Effector CD8-positive, alpha-beta T cell (primary cell): Measurements from ENCODE around the gene MADD.

Source experiments
- DNase-seq: peaks from one replicate; lab custom pipeline; 2025; lab: John Stamatoyannopoulos, UW

MADD gene

DNA sequence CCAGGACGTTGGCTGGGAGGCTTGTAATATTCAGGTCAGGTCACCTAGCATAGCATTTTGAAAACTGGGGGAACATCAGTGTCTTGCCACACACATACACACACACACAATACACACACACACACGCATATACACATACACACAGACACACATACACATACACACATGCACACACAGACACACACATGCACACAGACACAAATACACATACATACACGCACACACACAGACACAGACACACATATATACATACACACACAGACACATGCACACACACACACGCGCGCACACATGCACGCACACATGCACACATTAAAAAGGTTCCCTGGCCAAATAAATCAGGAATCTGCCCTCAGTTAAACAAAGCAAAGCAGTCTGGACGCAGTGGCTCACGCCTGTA lies 70.1 kb downstream of the MADD start:
- DNase-seq, result no peak

DNA sequence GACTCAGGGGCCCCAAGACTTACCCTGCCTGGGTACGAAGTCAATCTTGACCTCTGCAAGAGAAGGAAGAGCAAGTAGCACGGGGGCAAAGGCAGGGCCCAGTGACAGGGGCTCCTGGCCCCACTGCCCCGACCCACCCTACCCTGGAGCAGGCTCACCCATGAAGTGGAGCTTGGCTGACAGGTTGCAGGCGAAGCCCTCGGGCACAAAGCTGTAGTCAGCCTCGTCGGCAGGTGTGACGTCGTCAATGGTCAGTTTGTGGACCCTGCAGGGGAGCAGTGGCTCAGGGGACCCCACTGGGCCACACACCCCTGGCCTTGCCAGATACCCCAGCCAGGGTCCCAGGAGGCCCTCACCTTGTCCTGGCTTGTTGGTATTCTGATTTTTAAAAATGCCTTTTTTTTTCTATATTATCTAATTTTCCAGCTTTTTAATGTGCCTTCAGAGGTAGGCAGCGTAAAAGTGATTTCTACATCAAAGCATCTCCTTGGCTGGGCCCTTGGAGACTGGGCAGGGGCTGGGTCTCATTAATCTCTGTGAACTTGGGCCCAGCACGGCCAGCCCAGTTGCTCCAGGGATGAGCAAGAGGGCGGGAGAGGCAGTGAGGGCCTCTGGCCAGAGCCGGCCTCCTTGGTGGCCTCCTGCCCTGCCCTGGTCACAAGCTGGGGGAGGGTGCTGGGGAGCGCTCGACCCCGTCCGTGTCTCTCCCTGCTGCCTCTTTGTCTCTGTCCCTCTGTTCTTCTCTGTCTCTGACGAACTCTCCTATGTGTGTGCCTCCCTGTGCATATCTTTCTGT lies 71.2 kb downstream of the MADD start:
- no peak for DNase-seq

DNA sequence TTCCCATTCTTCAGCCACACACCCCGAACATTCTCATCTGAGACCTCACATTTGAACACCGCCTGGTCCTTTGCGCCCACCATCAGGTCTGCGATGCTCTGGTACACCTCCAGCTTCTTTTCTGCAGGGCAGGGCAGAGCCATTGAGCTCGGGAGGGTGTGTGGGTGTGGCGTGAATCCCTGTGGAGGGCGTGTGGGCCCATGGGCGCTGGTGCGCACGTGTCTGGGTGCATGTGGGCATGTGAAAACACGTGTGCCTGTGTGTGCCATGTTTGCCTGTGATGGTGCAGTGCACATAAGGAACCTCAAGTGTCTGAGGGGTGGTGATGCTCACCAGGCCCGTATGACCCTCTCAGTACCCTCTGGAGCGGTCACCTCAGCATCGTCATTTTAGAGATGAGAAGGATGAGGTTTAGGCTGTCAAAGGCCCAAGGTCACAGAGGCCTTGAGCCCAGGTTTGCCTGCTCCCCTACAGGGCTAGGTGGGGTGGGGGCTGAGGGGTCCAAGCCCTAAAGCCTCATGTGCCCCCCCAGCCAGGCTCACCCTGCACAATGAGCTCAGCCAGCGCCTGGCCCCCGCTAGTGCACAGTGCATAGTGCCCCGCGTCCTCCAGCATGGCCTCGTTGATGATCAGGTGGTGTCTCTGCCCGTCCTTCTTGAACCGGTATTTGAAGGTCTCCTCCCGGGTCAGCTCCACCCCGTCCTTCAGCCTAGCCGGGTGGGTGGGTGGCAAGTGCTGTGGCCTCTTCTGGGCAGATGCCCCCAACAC lies 72.3 kb downstream of the MADD start:
- no peak for DNase-seq

DNA sequence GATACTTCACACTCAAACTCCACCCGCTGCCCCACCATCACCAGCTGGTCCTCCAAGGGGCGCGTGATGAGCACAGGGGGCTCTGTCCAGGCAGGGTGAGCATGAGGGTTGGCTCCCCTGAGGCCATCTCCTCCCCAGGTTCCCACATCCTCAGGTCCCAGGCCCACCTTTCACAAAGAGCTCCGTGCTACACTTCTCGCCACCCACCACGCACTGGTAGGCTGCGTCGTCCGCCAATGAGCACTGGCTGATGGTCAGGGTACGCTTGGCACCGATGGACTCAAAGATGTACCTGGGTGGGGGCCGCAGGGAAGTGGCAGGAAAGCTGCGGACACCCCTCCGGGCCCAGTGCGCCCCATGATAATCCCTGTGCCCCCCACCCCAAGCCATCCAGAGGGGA lies 72.9 kb downstream of the MADD start:
- no peak for DNase-seq

DNA sequence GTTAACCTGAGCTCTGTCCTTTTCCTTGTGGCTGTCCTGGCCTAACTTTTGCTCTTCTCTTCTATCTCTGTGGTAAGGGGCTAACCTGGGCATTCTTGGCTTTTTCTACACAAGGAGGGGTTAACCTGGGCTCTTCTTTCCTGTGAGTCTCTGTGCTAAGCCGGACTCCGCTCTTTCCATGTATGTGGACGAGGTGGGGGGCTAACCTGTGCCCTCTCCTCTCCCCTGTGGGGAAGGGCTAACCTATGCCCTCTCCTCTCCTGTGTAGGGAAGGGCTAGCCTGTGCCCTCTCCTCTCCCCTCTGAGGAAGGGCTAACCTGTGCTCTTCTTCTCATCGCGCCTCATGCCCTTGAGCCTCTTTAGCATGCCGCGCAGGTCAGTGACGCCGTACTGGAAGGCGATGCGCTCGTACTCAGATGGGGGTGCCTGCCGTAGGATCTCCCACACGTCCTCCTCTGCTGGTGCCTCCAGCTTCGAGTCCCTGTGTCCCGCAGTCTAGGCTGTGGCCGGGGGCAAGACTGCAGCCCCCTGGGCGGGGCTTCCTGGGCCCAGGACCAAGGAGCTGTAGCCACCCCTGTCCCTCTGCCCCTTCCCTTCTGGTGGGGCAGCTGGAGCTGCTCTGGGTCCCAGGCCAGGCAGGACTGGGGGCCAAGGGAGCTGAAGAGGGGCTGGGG lies 76.1 kb downstream of the MADD start:
- no peak for DNase-seq

DNA sequence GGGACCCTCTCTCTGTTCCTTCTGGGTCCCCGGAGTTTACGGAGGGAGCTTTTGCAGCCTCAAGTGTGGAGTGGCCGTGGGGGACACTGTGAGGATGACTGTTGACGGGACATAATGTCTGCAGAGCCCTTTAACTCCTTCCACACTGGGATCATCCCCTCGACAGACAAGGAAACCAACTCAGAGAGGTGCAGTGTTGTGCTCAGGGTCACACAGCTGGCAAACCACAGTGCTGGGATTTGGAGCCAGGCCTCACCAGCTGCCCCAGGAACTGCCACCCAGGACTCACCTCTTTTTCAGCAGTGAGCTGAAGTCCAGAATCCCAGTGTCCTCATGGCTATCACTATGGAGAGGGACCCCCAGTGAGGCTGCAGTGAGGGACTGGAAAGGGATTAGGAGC lies 77.2 kb downstream of the MADD start:
- DNase-seq, result no peak

DNA sequence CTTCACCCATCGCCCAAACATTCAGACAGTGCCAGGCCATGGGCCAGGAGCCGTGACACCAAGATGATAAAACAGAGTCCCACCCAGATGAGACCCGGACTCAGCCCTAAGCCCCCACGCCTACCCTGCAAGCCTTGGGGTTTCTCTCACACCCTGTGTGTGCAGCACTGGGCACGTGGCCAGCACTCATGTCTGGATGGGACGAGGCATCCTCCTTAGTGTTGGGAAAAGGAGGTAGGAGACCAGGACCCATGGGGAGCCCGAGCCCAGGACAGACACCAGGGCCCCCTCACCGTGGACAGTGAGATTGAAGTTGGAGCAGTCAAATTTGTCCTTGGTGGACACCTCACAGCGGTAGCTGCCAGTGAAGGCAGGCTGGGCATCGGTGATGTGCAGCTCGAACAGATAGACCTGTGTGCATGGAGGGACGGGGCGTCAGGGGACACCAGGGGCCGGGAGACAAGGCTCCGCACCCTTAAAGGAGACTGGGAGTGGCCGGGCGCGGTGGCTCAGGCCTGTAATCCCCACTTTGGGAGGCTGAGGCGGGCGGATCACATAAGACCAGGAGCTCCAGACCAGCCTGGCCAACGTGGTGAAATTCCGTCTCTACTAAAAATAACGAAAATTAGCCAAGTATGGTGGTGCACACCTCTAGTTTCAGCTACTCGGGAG lies 78.3 kb downstream of the MADD start:
- no peak for DNase-seq

DNA sequence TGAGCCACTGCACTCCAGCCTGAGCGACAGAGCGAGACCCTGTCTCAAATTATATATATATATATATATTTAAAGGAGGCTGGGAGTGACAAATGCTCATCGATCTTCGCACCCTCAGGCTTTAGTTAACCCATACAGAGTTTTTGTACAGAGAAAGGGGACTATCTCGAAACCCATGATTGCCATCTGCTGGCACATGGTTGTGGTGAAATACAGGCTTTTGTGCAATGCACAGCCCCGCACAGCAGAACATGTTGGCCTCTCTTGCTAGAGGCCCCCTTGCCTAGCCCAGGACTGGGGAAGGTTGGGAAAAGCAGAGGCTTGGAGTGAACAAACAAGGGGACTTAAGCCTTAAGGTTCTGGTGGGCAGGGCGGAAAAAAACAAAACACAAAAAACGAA lies 78.9 kb downstream of the MADD start:
- DNase-seq, result no peak

DNA sequence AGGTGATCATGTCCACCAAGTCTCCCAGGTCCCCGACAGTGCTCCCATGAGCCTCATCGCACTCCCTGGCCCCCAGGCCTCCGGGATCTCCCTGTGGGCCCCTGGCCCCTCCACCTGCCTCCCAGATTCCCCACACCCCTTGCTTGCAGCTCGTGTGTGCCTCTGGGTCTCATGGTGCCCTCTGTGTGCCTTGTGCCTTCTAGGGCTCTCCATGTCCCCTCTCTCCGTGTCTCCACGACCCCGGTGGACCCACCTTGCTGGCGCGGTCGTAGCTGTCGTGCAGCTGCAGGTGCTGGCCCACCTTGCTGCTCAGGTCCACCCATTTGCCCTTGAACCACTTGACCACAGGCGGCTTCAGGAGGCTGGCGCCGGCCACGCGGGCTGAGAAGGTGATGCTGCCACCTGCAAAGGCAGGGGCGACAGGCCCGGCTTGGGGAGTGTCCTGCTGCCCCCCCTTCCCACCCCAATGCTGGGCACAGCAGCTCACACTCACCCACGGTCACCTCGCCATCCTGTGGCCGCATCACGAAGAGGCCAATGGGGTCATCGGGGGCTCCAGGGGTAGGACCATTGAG lies 79.7 kb downstream of the MADD start:
- DNase-seq, result no peak

DNA sequence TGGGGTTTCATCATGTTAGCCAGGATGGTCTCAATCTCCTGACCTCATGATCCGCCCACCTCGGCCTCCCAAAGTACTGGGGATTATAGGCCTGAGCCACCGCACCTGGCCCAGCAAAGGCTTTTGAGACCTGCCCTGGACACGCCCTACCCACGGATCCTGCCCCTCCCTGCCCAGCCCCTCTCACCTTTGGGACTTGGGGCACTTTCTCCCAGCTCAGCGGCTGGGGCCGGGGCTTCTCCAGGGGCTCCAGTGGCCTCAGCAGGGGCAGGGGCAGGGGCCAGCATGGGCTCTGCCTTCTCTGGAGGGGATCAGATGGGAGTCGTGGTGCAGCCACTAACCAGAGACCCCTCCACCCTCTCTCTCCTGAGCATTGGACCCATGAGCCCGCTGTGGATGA lies 80.4 kb downstream of the MADD start:
- no peak for DNase-seq

DNA sequence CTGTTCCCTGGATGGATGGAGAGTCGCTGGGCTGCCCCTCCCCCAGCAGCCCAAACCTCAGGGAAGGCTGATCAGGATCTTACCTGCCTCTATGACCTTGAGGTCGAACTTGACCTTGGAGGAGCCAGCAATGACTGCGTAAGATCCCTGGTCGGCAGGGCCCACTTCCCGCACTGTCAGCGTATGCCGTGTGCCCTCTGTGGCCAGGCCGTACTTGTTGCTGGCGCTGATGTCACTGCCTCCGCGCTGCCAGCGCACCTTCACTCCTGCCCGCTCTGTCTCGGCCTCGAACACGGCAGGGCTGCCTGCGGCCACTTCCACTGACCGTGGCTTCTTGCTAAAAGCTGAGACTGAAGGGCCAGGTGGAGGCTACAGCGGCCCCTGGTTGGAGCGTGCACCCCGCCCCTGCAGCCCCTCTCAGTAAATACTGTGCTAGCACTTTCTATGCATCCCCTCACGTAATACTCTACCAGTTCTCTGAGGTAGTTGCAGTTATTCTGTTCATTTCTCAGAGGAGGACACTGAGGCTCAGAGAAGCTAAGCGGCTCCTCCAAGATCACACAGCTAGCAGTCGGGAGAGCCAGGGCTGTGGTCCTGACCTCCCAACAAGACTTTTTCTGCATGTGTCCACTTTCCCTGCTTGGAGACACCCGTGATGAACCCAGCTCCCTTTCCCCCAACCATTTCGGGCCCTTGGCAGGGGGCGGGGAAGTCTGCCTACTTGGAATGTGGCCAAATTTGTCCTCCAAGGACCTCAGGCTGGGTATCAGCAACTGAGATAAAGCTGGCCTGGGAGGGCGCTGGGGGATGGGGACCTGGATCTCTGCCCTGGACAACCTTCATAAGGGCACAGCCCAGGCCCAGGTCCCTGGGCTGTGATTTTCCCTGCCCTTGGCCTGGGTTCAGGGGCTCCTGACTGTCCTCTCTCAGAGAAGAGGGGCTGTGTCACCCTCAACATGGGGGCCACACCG lies 81.5 kb downstream of the MADD start:
- DNase-seq, result no peak

DNA sequence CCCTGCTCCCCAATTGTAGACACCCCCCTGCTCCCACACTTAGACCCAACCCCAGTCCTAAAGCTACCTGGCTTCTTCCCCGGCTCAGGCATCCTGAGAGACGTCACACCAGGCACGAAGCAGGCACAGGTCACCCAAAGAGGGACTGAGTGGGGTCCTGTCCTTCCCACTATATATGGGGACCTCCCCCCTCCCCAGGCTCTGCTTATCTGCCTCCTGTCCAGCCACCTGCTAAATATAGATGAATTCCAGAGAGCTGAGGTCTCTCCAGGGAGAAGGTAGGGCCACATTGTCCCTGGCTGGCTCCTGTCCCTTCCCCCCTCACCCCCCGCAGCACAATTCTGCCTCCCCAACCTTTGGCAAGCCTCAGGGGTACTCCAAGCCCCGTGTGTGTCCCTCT lies 82.6 kb downstream of the MADD start, which contains the start of gene MYBPC3:
Gene MYBPC3 (minus strand): TSS at position 147 of the 400 bp plus-strand sequence. CDS start 55 bp downstream, at position 92.
- DNase-seq, result no peak

DNA sequence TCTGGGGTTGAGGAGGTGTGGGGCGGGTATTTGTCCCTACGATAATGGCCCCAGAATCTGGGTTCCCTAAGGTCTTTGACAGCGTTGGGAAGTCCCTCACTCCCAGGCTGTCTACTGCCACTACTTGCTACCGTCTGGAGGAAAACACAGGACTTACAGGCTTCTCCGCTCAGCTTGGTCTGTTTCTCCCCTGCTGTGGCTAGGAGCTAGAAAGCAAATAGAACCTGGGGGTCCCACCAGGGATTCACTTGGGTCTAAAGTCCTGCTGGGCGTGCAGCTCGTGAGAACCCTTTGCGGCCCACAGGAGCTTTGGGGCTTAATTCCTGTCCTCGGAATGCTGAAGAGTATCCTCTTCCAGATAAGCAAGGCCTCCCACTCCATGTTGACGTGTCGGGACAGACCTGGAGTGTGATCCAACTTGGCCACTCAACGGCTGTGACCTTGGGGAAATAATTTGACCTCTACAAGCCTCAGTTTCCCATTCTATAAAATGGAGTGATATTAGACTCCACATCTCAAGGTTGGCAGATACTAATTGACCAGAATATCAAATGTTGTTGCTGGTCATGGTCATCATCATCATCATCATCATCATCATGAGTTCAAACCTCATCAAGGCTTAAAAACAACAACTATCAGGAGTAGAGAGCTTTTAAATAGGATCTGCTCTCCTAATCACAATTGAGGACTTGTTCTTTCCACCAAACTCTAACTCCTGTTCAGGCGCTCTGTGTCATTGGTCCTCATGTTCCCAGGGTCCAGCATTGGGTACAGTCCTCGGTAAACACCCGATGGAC lies 84.2 kb downstream of the MADD start:
- no peak for DNase-seq

DNA sequence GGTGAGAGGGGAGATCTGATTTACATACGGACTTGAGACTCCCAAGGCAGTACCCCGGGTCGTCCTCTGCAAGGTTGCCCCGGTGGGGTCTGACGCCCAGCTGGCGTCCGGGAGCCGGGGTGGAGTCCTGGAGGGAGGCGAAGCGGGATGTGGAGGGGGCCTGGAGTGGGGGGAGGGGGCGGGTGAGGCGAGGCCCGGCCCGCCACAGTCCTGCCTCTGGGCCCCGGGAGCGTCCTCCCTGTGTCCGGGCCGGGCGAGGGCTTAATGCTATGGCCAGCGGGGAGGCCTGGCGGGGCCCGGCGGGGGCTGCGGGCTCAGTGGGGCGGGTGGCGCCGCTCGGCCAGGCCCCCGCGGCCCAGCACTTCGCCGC lies 85.0 kb downstream of the MADD start:
- no peak for DNase-seq

DNA sequence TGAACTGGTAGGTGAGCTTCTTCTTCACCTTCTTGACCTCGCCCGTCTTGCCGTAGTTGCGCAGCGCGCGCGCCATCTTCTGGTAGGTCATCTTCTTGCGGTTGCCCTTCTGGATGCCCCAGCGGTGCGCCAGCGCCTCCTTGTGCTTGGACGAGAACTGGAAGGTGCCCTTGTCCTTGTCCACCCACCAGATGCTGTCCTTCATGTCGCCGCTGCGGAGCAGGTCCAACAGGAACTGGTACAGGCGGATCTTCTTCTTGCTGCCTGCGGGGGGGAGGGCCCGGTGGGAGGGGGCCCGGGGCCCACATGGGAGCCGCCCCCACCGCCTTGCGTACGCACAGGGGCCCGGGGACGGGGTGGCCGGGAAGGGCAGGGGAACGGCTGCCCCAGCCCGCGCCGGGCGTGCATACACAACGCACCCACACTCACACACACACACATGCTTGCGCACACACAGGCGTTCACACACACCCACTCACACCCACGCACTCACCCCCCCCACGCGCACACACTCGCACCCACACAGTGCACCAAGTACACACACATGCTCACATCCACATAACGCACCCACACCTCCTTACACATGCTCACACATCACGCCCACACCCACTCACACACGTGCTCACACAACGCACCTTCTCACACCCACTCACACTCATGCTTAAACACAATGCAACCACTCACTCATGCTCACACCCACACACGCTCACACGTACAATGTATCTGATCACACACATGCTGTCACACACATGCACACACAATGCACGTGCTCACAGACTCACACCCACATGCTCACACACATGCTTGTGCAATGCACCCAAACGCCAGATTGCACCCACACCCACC lies 85.6 kb downstream of the MADD start:
- DNase-seq, result no peak

DNA sequence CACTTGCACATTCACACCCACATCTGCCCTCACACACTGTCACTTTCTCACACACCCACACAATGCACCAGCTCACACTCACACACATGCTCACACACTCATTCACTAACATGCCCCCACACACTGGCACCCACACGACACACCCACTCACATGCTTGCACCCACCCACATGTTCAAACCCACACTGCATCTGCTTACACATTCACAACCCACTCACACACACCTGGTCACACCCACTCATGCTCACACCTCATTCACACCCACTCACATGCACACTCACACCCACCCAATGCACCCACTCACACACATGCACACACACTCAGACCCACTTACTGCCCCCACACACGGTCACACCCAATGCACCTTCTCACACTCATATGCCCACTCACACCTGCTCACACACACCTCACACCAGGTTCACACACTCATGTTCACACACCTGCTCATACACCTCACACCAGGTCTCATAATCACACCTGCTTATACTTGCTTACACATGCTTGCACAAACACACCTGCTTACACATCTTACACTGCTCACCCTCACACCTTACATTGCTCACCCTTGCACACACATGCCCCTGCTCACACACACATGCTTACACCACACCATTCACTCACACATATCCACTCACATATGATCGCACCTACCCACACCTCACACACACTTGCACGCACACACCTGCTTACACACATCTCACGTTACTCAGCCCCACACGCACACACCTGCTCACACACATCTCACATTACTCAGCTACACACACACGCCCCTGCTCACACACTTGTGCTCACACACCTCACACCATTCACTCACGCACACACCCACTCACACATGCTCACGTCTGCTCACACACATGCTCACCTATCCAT lies 86.4 kb downstream of the MADD start:
- DNase-seq, result no peak

DNA sequence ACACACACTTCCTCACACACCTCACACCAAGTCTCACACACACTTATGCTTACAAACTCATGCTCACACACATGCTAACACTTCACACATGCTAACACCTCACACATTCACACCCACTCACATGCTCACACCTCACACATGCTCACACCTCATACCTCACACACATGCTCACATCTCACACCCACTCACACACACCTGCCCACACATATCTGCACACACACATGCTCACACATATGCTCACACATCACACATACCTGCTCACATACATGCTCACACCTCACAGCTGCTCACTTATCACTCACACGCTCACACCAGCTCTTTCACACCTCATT lies 87.0 kb downstream of the MADD start:
- DNase-seq, result no peak
